Measurements from ENCODE around the gene PPP3CA. TPM values are rescaled to one million over a fixed set of nuclear protein-coding genes. Genes with fewer than 3 reads are reported as not detected.

Gene PPP3CA
- total RNA-seq, 2 experiments from 2014 or later = 14.3 to 14.6 TPM

DNA sequence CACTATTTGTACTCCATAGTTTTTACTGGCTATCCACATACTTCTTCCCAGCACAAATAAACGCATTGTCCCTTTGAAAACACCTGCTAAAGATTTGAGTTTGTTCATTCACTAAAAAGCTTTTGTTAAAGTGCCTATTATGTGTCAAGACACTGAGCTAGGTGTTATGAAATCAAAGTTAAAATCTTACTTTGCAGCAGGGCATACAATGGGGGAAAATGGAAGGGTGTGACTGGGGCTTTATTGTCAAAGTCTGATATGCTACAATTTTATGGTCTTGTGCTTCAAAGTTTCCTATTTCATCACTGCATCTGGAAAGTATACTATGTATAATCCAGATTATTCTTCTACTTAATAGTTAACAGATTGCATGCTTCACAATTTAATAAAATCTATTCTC is 128.4 kb downstream of the PPP3CA start:
- intact Hi-C loops (cut with micrococcal nuclease) = no loop called here
- Mint-ChIP-seq H3K4me3 (no peak overlapping the region), H3K36me3 (no peaks in the 10 kb centered on the region), H3K27me3 (no peaks in the 10 kb centered on the region), H3K4me1 (ENCODE audit: low read depth) (peaks cover 23% of the 10 kb centered on the region), H3K27ac (no peak overlapping the region), H3K9me3 (no peaks in the 10 kb centered on the region)
- DNase-seq = no peak
- CTCF ChIA-PET = interaction anchor here (0.8 kb wide), 1 partner anchor 129 kb away, joined by 3 read pairs; the partner anchor contains the start of gene PPP3CA
- POLR2A ChIA-PET = no interaction called here

- peaks cover 23% of the 10 kb centered on the region for H3K4me1 Mint-ChIP-seq (ENCODE audit: low read depth)
- no peak for DNase-seq
- H3K36me3 Mint-ChIP-seq = no peaks in the 10 kb centered on the region
- CTCF ChIA-PET = no interaction called here
- POLR2A ChIA-PET = no interaction called here
- H3K4me3 Mint-ChIP-seq = no peak overlapping the region
- H3K27me3 Mint-ChIP-seq = no peaks in the 10 kb centered on the region
- intact Hi-C loops (cut with micrococcal nuclease) = no loop called here
- no peaks in the 10 kb centered on the region for H3K9me3 Mint-ChIP-seq
- H3K27ac Mint-ChIP-seq = no peak overlapping the region
These were observed 129.0 kb downstream of the PPP3CA start for GRCh38 chr4:101218346-101218745.

GRCh38 chr4:101217353-101218031 is 129.8 kb downstream of the PPP3CA start:
- H3K9me3 Mint-ChIP-seq = no peaks in the 10 kb centered on the region

GRCh38 chr4:101211146-101211553 is 136.2 kb downstream of the PPP3CA start:
- CTCF ChIA-PET = no interaction called here

More at GRCh38 chr4:101217353-101218031, 129.8 kb downstream of the PPP3CA start:
- no peaks in the 10 kb centered on the region for H3K36me3 Mint-ChIP-seq
- H3K27ac Mint-ChIP-seq = no peak overlapping the region
- CTCF ChIA-PET = no interaction called here
- no peaks in the 10 kb centered on the region for H3K27me3 Mint-ChIP-seq
- no peak overlapping the region for H3K4me3 Mint-ChIP-seq
- no peak for DNase-seq
- POLR2A ChIA-PET = no interaction called here
- peaks cover 16% of the 10 kb centered on the region for H3K4me1 Mint-ChIP-seq (ENCODE audit: low read depth)
- intact Hi-C loops (cut with micrococcal nuclease) = no loop called here

GRCh38 chr4:101210331-101210730 is 137.0 kb downstream of the PPP3CA start:
- POLR2A ChIA-PET = no interaction called here
- CTCF ChIA-PET = no interaction called here
- no peak overlapping the region for H3K27ac Mint-ChIP-seq

More at GRCh38 chr4:101211146-101211553, 136.2 kb downstream of the PPP3CA start:
- no peak overlapping the region for H3K4me3 Mint-ChIP-seq
- intact Hi-C loops (cut with micrococcal nuclease) = no loop called here
- no peaks in the 10 kb centered on the region for H3K36me3 Mint-ChIP-seq
- peaks cover 15% of the 10 kb centered on the region for H3K4me1 Mint-ChIP-seq (ENCODE audit: low read depth)
- no peak for DNase-seq
- no peak overlapping the region for H3K27ac Mint-ChIP-seq
- H3K27me3 Mint-ChIP-seq = no peaks in the 10 kb centered on the region
- POLR2A ChIA-PET = no interaction called here
- no peaks in the 10 kb centered on the region for H3K9me3 Mint-ChIP-seq

GRCh38 chr4:101208171-101208570 is 139.2 kb downstream of the PPP3CA start:
- Mint-ChIP-seq H3K27ac (no peak overlapping the region), H3K36me3 (no peaks in the 10 kb centered on the region), H3K9me3 (no peaks in the 10 kb centered on the region), H3K4me1 (ENCODE audit: low read depth) (peaks cover 21% of the 10 kb centered on the region), H3K4me3 (no peak overlapping the region), H3K27me3 (no peaks in the 10 kb centered on the region)
- ChIA-PET POLR2A (no interaction called here), CTCF (no interaction called here)
- no peak for DNase-seq
- intact Hi-C loops (cut with micrococcal nuclease) = no loop called here

More at GRCh38 chr4:101210331-101210730, 137.0 kb downstream of the PPP3CA start:
- DNase-seq = no peak
- Mint-ChIP-seq H3K36me3 (no peaks in the 10 kb centered on the region), H3K4me1 (ENCODE audit: low read depth) (peaks cover 23% of the 10 kb centered on the region), H3K9me3 (no peaks in the 10 kb centered on the region), H3K27me3 (no peaks in the 10 kb centered on the region), H3K4me3 (no peak overlapping the region)
- intact Hi-C loops (cut with micrococcal nuclease) = no loop called here

GRCh38 chr4:101205916-101206315 is 141.4 kb downstream of the PPP3CA start:
- H3K4me3 Mint-ChIP-seq = no peak overlapping the region

GRCh38 chr4:101201421-101201820 is 145.9 kb downstream of the PPP3CA start:
- POLR2A ChIA-PET = no interaction called here
- CTCF ChIA-PET = no interaction called here
- Mint-ChIP-seq H3K36me3 (no peaks in the 10 kb centered on the region), H3K27ac (no peak overlapping the region), H3K27me3 (no peaks in the 10 kb centered on the region), H3K4me1 (ENCODE audit: low read depth) (peaks cover 42% of the 10 kb centered on the region), H3K4me3 (no peak overlapping the region), H3K9me3 (no peaks in the 10 kb centered on the region)
- intact Hi-C loops (cut with micrococcal nuclease) = no loop called here
- DNase-seq = no peak

More at GRCh38 chr4:101205916-101206315, 141.4 kb downstream of the PPP3CA start:
- POLR2A ChIA-PET = interaction anchor here (1.0 kb wide), 1 partner anchor 213 kb away, joined by 3 read pairs; no protein-coding TSS in a partner anchor
- Mint-ChIP-seq H3K4me1 (ENCODE audit: low read depth) (peaks cover 22% of the 10 kb centered on the region), H3K27ac (peak overlapping the region; percentile 15), H3K9me3 (no peaks in the 10 kb centered on the region), H3K27me3 (no peaks in the 10 kb centered on the region), H3K36me3 (no peaks in the 10 kb centered on the region)
- peak; percentile 60 for DNase-seq
- CTCF ChIA-PET = no interaction called here
- intact Hi-C loops (cut with micrococcal nuclease) = loop anchor here (1.0 to 2.0 kb wide), 5 partner anchors 26 to 213 kb away; no protein-coding TSS in a partner anchor

DNA sequence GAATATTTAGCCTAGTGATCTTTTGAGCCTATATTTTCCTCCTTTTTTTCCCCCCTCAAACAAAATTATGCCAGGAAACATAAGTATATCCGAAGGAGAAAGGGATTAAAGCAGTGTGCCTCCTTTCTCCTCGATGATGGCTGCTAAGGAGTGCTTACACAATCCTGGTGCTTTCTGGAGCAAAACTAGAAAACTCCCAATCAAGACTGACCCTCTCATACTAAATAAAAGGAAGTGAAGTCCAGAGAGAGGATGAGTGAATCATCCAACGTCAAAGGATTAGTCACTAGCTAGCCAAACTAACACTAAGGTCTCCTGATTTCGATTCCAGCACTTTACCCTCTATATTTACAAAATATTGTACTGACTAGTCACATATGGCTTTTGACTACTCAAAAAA is 146.8 kb downstream of the PPP3CA start:
- no peak overlapping the region for H3K27ac Mint-ChIP-seq
- H3K4me1 Mint-ChIP-seq (ENCODE audit: low read depth) = peaks cover 34% of the 10 kb centered on the region
- ChIA-PET CTCF (no interaction called here), POLR2A (no interaction called here)
- no peaks in the 10 kb centered on the region for H3K27me3 Mint-ChIP-seq
- no peak for DNase-seq
- no peaks in the 10 kb centered on the region for H3K9me3 Mint-ChIP-seq
- intact Hi-C loops (cut with micrococcal nuclease) = no loop called here
- no peaks in the 10 kb centered on the region for H3K36me3 Mint-ChIP-seq
- no peak overlapping the region for H3K4me3 Mint-ChIP-seq

DNA sequence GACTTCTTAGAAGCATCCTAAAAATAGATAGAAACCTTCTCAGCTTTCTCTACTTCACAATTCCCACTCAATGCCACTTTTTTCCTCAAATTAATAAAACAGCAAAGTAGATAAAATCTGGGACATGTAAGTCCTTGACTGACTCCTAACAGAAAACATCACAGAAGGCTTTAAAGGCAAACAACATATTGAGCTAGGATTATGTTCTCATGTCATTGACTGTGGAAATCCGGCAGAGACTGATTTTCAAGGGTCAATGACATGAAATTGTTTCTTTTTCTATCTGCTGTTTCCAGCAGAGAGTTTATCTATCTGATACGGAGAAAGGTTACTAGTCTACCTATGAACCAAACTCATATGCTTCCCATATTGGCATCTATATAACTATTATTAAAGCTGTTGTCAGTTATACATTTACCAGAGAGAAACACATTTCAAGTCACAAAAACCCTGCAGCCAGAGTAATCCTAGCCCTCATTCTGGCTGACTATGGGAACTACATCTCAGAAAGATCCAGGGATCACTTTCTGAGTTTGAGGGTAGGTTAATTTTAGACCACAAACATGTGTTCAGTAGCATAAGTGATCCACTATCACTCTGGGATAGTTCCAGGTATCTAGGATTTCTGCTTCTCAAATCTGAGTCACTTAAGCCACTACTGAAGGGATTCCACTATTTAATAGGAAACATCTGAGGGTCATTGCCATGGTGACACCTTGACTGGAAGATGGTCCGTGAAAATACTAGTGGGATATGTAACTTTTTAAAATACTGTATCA is 147.6 kb downstream of the PPP3CA start:
- Mint-ChIP-seq H3K4me1 (ENCODE audit: low read depth) (peaks cover 29% of the 10 kb centered on the region), H3K27me3 (no peaks in the 10 kb centered on the region), H3K9me3 (no peaks in the 10 kb centered on the region), H3K27ac (no peak overlapping the region), H3K36me3 (peaks cover 2% of the 10 kb centered on the region), H3K4me3 (no peak overlapping the region)
- CTCF ChIA-PET = interaction anchor here (1.1 kb wide), 1 partner anchor 32 kb away, joined by 3 read pairs; no protein-coding TSS in a partner anchor
- intact Hi-C loops (cut with micrococcal nuclease) = no loop called here
- no peak for DNase-seq
- POLR2A ChIA-PET = no interaction called here

GRCh38 chr4:101198682-101199339 is 148.5 kb downstream of the PPP3CA start:
- no peak overlapping the region for H3K27ac Mint-ChIP-seq
- intact Hi-C loops (cut with micrococcal nuclease) = no loop called here
- DNase-seq = no peak

DNA sequence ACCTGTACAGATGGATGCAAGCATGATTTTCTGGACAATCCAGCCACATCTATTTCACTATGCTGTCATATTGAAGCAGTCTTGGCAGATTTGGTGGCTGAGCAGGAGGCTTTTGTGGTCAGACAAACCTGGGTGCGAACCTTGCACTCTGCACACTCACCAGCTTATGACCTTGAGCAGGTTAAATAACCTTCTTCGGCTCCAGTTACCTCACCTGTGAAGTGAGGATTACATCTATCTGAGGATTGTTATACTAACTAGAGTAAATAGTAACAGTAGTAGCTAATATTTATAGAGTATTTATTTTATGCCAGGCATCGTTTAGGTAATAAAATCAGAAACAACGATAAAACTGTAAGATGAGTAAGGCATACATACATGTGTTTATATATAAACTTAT is 150.0 kb downstream of the PPP3CA start:
- Mint-ChIP-seq H3K36me3 (peaks cover 2% of the 10 kb centered on the region), H3K4me1 (ENCODE audit: low read depth) (peaks cover 32% of the 10 kb centered on the region), H3K9me3 (no peaks in the 10 kb centered on the region), H3K27me3 (no peaks in the 10 kb centered on the region), H3K4me3 (no peak overlapping the region), H3K27ac (no peak overlapping the region)
- intact Hi-C loops (cut with micrococcal nuclease) = no loop called here
- ChIA-PET CTCF (interaction anchor here (1.0 kb wide), 1 partner anchor 11 kb away, joined by 3 read pairs; no protein-coding TSS in a partner anchor), POLR2A (no interaction called here)
- DNase-seq = no peak

More at GRCh38 chr4:101198682-101199339, 148.5 kb downstream of the PPP3CA start:
- H3K27me3 Mint-ChIP-seq = no peaks in the 10 kb centered on the region
- peaks cover 29% of the 10 kb centered on the region for H3K4me1 Mint-ChIP-seq (ENCODE audit: low read depth)
- CTCF ChIA-PET = interaction anchor here (1.1 kb wide), 1 partner anchor 33 kb away, joined by 3 read pairs; no protein-coding TSS in a partner anchor
- H3K36me3 Mint-ChIP-seq = peaks cover 2% of the 10 kb centered on the region
- H3K4me3 Mint-ChIP-seq = no peak overlapping the region
- POLR2A ChIA-PET = no interaction called here
- no peaks in the 10 kb centered on the region for H3K9me3 Mint-ChIP-seq

Data from activated CD4-positive, alpha-beta memory T cell treated with anti-CD3 and anti-CD28 coated beads for 36 hours (primary cell).